HCT116 (cell line): ENCODE measurements around the gene GPD2. TPM values are rescaled to one million over a fixed set of nuclear protein-coding genes. Genes with fewer than 3 reads are reported as not detected.

Experiments used
- ATAC-seq: fragments of 200-7000 bp; cut with Tn5 transposase; 2 replicates; pipeline ENCODE4 v1.9.1; 2020; ENCODE audit warnings: mild to moderate bottlenecking, moderate library complexity
- BruUV-seq: library from RNA; stranded (reverse); fragments of 400-500 nt; replicated peaks from 2 replicates; lab custom pipeline; 2021; lab: Mats Ljungman, UMichigan
- CTCF ChIA-PET: fragments of 300-600 bp; sonication (Branson Sonifier 250); formaldehyde crosslinking; loops from one replicate; lab custom pipeline; 2021; ENCODE audit warnings: antibody characterized with exemption; lab: Charles Lee
- POLR2A ChIA-PET: fragments of 300-600, 350-600 bp; sonication (Branson Sonifier 250); formaldehyde crosslinking; loops from one replicate; lab custom pipeline; 2021; ENCODE audit warnings: antibody characterized with exemption; lab: Charles Lee
- RAD21 ChIA-PET, 2 experiments: fragments of 300-600 bp; sonication (Branson Sonifier 250); formaldehyde crosslinking; loops; one replicate each; lab custom pipeline; 2023; ENCODE audit warnings: low total read pairs in 2 of 2; ENCODE audit not compliant: uncharacterized antibody in 2 of 2, unreplicated experiment in 2 of 2, low non-redundant PET in 1 of 2; lab: Charles Lee
- DNase-seq: peaks from one replicate; pipeline ENCODE4 v3.0.0-alpha.2; 2010; ENCODE audit warnings: low read depth, low spot score
- H2AFZ ChIP-seq: fragments of 200-600 bp; shearing (Covaris generic), sonication (generic); 2 replicates; pipeline ENCODE4 v1.6.1; 2017; ENCODE audit warnings: low read depth, mixed run types, mixed read lengths, antibody characterized with exemption, low read length; ENCODE audit not compliant: poor library complexity, severe bottlenecking
- H3K27ac ChIP-seq: 2 replicates; pipeline ENCODE4 v1.5.1; 2012; ENCODE audit warnings: low read depth, low read length
- H3K27me3 ChIP-seq: fragments of 200-600 bp; sonication (generic); 2 replicates; pipeline ENCODE4 v1.6.1; 2016; ENCODE audit warnings: mixed run types, low read length, mixed read lengths; ENCODE audit not compliant: insufficient read depth
- H3K36me3 ChIP-seq, 2 experiments: fragments of 200-500 bp in 1 of 2; fragments of 200-600 bp in 1 of 2; sonication (Bioruptor generic) in 1 of 2; sonication (generic) in 1 of 2; 2 replicates each; pipeline versions ENCODE4 v1.5.1 to v1.6.1; 2014 to 2016; ENCODE audit warnings: low read length in 2 of 2, inconsistent platforms in 1 of 2, mixed read lengths in 1 of 2, mixed run types in 1 of 2; ENCODE audit not compliant: insufficient read depth in 2 of 2, control insufficient read depth in 1 of 2
- H3K4me1 ChIP-seq, 2 experiments: fragments of 200-600 bp in 1 of 2; sonication (generic) in 1 of 2; 2 replicates each; pipeline versions ENCODE4 v1.5.1 to v1.6.1; 2012 to 2017; ENCODE audit warnings: low read length in 2 of 2, inconsistent platforms in 1 of 2, mild to moderate bottlenecking in 1 of 2, mixed read lengths in 1 of 2, mixed run types in 1 of 2, moderate library complexity in 1 of 2; ENCODE audit not compliant: insufficient read depth in 2 of 2, control insufficient read depth in 1 of 2
- H3K4me2 ChIP-seq: fragments of 200-600 bp; sonication (generic); 2 replicates; pipeline ENCODE4 v1.6.1; 2017; ENCODE audit warnings: mixed run types, low read length, mixed read lengths
- H3K4me3 ChIP-seq, 2 experiments: fragments of 200-600 bp in 1 of 2; sonication (generic) in 1 of 2; replicated peaks in 1 of 2; 2 replicates each; pipeline ENCODE4 v1.5.1; 2011 to 2016; ENCODE audit warnings: low read length in 2 of 2, control low read depth in 1 of 2, low read depth in 1 of 2, mild to moderate bottlenecking in 1 of 2, mixed read lengths in 1 of 2, mixed run types in 1 of 2
- H3K79me2 ChIP-seq: fragments of 200-600 bp; sonication (generic); 2 replicates; pipeline ENCODE4 v1.6.1; 2017; ENCODE audit warnings: mild to moderate bottlenecking, mixed run types, low read length, moderate library complexity, mixed read lengths; ENCODE audit not compliant: insufficient read depth
- H3K9ac ChIP-seq: fragments of 200-600 bp; sonication (generic); 2 replicates; pipeline ENCODE4 v1.6.1; 2016; ENCODE audit warnings: low read length, mixed read lengths
- H3K9me2 ChIP-seq: fragments of 200-600 bp; sonication (generic), shearing (Covaris generic); 2 replicates; pipeline ENCODE4 v1.6.1; 2017; ENCODE audit warnings: mixed run types, mild to moderate bottlenecking, moderate library complexity; ENCODE audit not compliant: insufficient read depth
- H3K9me3 ChIP-seq, 2 experiments: fragments of 200-500 bp in 1 of 2; fragments of 200-600 bp in 1 of 2; sonication (Bioruptor generic) in 1 of 2; sonication (generic) in 1 of 2; 2 replicates each; pipeline ENCODE4 v1.6.1; 2014 to 2017; ENCODE audit warnings: low read length in 2 of 2, mixed read lengths in 2 of 2, inconsistent platforms in 1 of 2, low read depth in 1 of 2, mild to moderate bottlenecking in 1 of 2, mixed run types in 1 of 2, moderate library complexity in 1 of 2; ENCODE audit not compliant: control insufficient read depth in 1 of 2, insufficient read depth in 1 of 2
- H4K20me1 ChIP-seq: fragments of 200-600 bp; sonication (generic), shearing (Covaris generic); 2 replicates; pipeline ENCODE4 v1.6.1; 2017; ENCODE audit warnings: mixed run types, mild to moderate bottlenecking, moderate library complexity; ENCODE audit not compliant: insufficient read depth
- ATF3 ChIP-seq: IDR thresholded peaks from 2 replicates; pipeline ENCODE4 v1.6.1; 2012
- EGR1 ChIP-seq: IDR thresholded peaks from 2 replicates; pipeline ENCODE4 v1.6.1; 2012; ENCODE audit warnings: low read depth
- ELF1 ChIP-seq: IDR thresholded peaks from 2 replicates; pipeline ENCODE4 v1.6.1; 2012; ENCODE audit warnings: low read depth, borderline replicate concordance
- EZH2 ChIP-seq: fragments of 200-600 bp; sonication (generic); IDR thresholded peaks from 2 replicates; pipeline ENCODE4 v1.6.1; 2017; ENCODE audit warnings: antibody characterized with exemption, mixed run types
- EZH2phosphoT487 ChIP-seq: fragments of 200-600 bp; IDR thresholded peaks from 2 replicates; pipeline ENCODE4 v1.6.1; 2018; ENCODE audit warnings: antibody characterized with exemption, borderline replicate concordance
- FOSL1 ChIP-seq: IDR thresholded peaks from 2 replicates; pipeline ENCODE4 v1.6.1; 2012; ENCODE audit warnings: low read depth
- JUND ChIP-seq: IDR thresholded peaks from 2 replicates; pipeline ENCODE4 v1.6.1; 2012
- MAX ChIP-seq: IDR thresholded peaks from 2 replicates; pipeline ENCODE4 v1.6.1; 2012
- POLR2AphosphoS5 ChIP-seq: IDR thresholded peaks from 2 replicates; pipeline ENCODE4 v1.6.1; 2011; ENCODE audit warnings: mild to moderate bottlenecking, low read depth, low read length, moderate library complexity
- RAD21 ChIP-seq: IDR thresholded peaks from 2 replicates; pipeline ENCODE4 v1.6.1; 2012; ENCODE audit warnings: low read depth, mild to moderate bottlenecking
- SRF ChIP-seq: IDR thresholded peaks from 2 replicates; pipeline ENCODE4 v1.6.1; 2012; ENCODE audit warnings: low read depth
- TCF7L2 ChIP-seq: IDR thresholded peaks from 2 replicates; pipeline ENCODE4 v1.7.0; 2011; ENCODE audit warnings: borderline replicate concordance, inconsistent platforms; ENCODE audit not compliant: insufficient read depth, insufficient read length; ENCODE audit errors: extremely low read depth
- ZBTB33 ChIP-seq: IDR thresholded peaks from 2 replicates; pipeline ENCODE4 v1.6.1; 2011; ENCODE audit warnings: mild to moderate bottlenecking, low read length, moderate library complexity; ENCODE audit not compliant: insufficient replicate concordance; ENCODE audit errors: extremely low read depth
- ZFX ChIP-seq: fragments of 450-650 bp; IDR thresholded peaks from 2 replicates; pipeline ENCODE4 v1.6.1; 2017
- ZNF274 ChIP-seq: fragments of 200-500 bp; sonication (Bioruptor generic); IDR thresholded peaks from 2 replicates; pipeline ENCODE4 v1.6.1; 2014; ENCODE audit warnings: mild to moderate bottlenecking, low read depth, low read length, inconsistent platforms
- intact Hi-C: fragments of 100-400 bp; cut with micrococcal nuclease; formaldehyde crosslinking; loops from 2 replicates; pipeline ENCODE4 v1.10.0; 2022
- total RNA-seq: library from RNA; stranded (reverse); gene quantifications from one replicate; pipeline ENCODE4 v1.2.1, GENCODE V29; 2021; ENCODE audit not compliant: unreplicated experiment

Gene GPD2
- total RNA-seq, 1 experiment from 2014 or later, result 80.7 TPM

GRCh38 chr2:156489195-156489594, 53.0 kb downstream of the GPD2 start:
- no peaks in the 10 kb centered on the region for H4K20me1 ChIP-seq
- TF ChIP-seq FOSL1, result no peak
- no peak for TF ChIP-seq EZH2phosphoT487
- TF ChIP-seq TCF7L2, result no peak
- no peak for TF ChIP-seq RAD21
- no peak for TF ChIP-seq JUND
- no peak for TF ChIP-seq EZH2
- TF ChIP-seq SRF, result no peak
- no peak for TF ChIP-seq MAX
- TF ChIP-seq POLR2AphosphoS5, result no peak
- no peak for TF ChIP-seq ELF1
- TF ChIP-seq ATF3, result no peak
- TF ChIP-seq EGR1, result no peak
- TF ChIP-seq ZBTB33, result no peak
- TF ChIP-seq ZNF274, result no peak
- no peak for TF ChIP-seq ZFX
- H3K9me3 ChIP-seq, result no peaks in the 10 kb centered on the region
- DNase-seq (no peak), ATAC-seq (no peak)
- no TSS peak for BruUV-seq
- H3K36me3 ChIP-seq, result no peaks in the 10 kb centered on the region
- intact Hi-C loops, result no loop called here
- H3K27me3 ChIP-seq, result no peaks in the 10 kb centered on the region
- H3K79me2 ChIP-seq, result peaks cover 49% of the 10 kb centered on the region
- RAD21 ChIA-PET, result no interaction called here
- no peak overlapping the region for H3K27ac ChIP-seq
- H3K9me2 ChIP-seq, result no peaks in the 10 kb centered on the region
- no peak overlapping the region for H3K4me2 ChIP-seq
- H3K4me3 ChIP-seq, result no peak overlapping the region
- CTCF ChIA-PET, result no interaction called here
- H2AFZ ChIP-seq, result no peak overlapping the region
- H3K4me1 ChIP-seq, result peaks cover 0 to 10% of the 10 kb centered on the region in 2 experiments; a peak in 1 of 4 replicates
- no peak overlapping the region for H3K9ac ChIP-seq
- POLR2A ChIA-PET, result no interaction called here
